Measurements from ENCODE around the gene GPHB5.

Gene GPHB5

DNA sequence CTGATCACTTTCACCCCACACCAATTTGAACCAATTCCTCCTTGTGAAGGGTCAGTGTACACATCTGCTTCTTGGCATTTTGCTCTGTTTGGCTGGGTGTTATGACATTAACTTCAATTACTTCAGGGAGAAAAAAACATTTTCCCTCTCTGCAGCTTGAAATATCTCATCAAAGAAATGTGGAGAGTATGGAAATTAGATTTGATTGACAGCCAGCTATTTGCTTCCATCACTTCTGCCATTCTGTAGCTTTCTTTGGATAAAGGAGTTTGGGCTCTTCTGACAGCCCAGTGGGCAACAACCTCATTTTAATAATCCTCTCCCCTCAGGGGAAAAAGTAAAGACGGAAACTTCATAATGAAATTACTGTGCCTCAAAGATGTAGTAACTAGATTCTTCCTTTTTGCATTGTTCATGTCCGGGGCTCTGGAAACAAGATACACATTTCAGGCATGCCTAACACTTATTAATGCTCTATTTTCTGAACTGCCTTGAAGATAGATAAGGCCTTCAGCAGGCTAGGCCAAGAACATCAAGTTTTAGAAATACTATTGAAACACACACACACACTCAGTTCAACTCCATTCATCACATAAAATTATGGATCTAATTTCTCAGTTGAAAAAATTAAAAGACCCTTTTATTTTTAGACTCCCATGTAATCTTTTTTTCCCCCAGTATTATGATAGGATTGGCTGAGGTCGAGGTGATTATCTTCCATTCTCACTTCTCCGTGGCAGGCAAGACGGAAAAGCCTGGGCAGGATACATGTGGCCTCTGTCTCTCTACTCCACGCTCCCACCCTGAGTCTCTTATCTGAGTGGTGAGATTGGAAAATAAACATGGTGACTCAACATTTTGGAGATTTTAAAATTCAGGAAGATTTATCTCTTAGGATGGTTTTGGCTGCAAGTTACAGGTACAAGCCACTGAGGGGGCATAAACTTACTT, 10.3 kb upstream of the GPHB5 start:
- Histone ChIP-seq H3K4me3 (ENCODE audit: low read length) (no peak overlapping the region), H3K27ac (ENCODE audit: low read length) (no peak overlapping the region), H4K20me1 (ENCODE audit: insufficient read depth, low read length) (no peaks in the 10 kb centered on the region), H3K4me2 (ENCODE audit: low read length) (no peak overlapping the region), H3K4me1 (ENCODE audit: low read length) (no peaks in the 10 kb centered on the region), H3K36me3 (replicated peaks; ENCODE audit: low read depth, low read length) (no peaks in the 10 kb centered on the region), H2AFZ (ENCODE audit: low read depth, low read length) (no peak overlapping the region), H3K9me3 (ENCODE audit: insufficient read depth, low read length) (no peaks in the 10 kb centered on the region), H3K27me3 (ENCODE audit: low read depth, low read length) (no peaks in the 10 kb centered on the region; the same call in 1 of the 2 replicates), H3K79me2 (ENCODE audit: low read length) (no peaks in the 10 kb centered on the region), H3K9ac (ENCODE audit: low read length) (no peak overlapping the region)
- no peak for TF ChIP-seq EZH2phosphoT487 (IDR thresholded peaks at IDR 0.05; ENCODE audit: low read depth)
- TF ChIP-seq, protein P1, sequence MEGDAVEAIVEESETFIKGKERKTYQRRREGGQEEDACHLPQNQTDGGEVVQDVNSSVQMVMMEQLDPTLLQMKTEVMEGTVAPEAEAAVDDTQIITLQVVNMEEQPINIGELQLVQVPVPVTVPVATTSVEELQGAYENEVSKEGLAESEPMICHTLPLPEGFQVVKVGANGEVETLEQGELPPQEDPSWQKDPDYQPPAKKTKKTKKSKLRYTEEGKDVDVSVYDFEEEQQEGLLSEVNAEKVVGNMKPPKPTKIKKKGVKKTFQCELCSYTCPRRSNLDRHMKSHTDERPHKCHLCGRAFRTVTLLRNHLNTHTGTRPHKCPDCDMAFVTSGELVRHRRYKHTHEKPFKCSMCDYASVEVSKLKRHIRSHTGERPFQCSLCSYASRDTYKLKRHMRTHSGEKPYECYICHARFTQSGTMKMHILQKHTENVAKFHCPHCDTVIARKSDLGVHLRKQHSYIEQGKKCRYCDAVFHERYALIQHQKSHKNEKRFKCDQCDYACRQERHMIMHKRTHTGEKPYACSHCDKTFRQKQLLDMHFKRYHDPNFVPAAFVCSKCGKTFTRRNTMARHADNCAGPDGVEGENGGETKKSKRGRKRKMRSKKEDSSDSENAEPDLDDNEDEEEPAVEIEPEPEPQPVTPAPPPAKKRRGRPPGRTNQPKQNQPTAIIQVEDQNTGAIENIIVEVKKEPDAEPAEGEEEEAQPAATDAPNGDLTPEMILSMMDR (IDR thresholded peaks at IDR 0.05; ENCODE audit: low read depth, low read length), result no peak

DNA sequence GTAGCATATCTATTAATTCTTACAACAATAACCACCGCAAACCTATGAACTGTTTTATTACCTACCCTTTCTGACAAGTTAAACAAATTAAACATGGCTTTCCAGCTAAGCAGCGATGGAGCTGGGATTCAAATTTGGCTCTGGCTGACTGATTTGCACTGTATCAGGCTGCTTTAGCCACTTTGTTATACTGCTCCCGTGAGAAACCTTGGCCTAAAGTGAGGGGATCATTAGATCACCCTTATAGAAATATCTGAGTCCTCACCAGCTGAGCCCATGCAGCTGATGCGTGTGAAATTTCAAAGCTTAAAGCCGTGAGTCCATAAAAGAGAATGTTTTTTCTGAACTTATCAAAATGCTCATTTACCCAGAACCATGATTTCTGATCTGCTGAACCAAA, 8.1 kb upstream of the GPHB5 start:
- Histone ChIP-seq H4K20me1 (ENCODE audit: insufficient read depth, low read length) (no peaks in the 10 kb centered on the region), H3K4me1 (ENCODE audit: low read length) (no peaks in the 10 kb centered on the region), H2AFZ (ENCODE audit: low read depth, low read length) (no peak overlapping the region), H3K9ac (ENCODE audit: low read length) (no peak overlapping the region), H3K4me3 (ENCODE audit: low read length) (no peak overlapping the region), H3K4me2 (ENCODE audit: low read length) (no peak overlapping the region), H3K9me3 (ENCODE audit: insufficient read depth, low read length) (no peaks in the 10 kb centered on the region), H3K27me3 (ENCODE audit: low read depth, low read length) (no peaks in the 10 kb centered on the region; the same call in 1 of the 2 replicates), H3K79me2 (ENCODE audit: low read length) (no peaks in the 10 kb centered on the region), H3K36me3 (replicated peaks; ENCODE audit: low read depth, low read length) (no peaks in the 10 kb centered on the region), H3K27ac (ENCODE audit: low read length) (no peak overlapping the region)
- TF ChIP-seq EZH2phosphoT487 (IDR thresholded peaks at IDR 0.05; ENCODE audit: low read depth), result no peak
- TF ChIP-seq, protein P1 (IDR thresholded peaks at IDR 0.05; ENCODE audit: low read depth, low read length), result no peak

DNA sequence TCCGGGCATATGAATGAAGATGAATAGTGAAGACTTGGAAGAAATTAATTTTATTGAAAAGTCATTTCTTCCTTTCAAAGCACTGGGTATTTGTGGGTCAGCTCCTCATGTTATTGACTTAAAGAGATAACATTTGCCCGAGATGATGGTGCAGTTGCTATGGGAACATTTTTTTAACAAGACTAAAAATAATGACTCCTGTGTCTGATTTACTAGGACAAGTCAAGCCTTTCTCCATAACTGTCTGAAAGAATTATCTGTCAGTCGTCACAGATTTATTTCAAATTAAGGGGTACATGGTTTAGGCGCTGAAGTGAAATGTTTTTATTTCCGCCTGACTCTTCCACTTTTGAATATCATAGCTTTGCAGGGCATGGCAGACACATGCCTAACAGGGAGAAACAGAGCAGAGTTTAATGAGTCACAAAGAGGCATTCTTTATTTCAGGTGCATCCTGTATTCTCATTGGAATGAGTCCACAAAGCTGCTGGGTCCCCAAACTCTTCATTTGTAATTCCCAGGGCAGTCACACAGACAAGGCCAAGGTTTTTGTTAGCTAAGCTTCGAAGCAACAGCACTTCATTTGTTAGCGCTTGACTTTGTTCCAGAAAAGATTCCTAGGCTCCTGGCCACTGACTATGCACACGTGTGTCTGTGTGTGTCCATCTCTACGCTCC, 4.3 kb upstream of the GPHB5 start:
- Histone ChIP-seq H3K4me2 (ENCODE audit: low read length) (no peak overlapping the region), H3K79me2 (ENCODE audit: low read length) (no peaks in the 10 kb centered on the region), H4K20me1 (ENCODE audit: insufficient read depth, low read length) (no peaks in the 10 kb centered on the region), H3K27me3 (ENCODE audit: low read depth, low read length) (0 out of 2 replicates have a peak, but pooled peaks cover 5% of the 10 kb centered on the region), H3K27ac (ENCODE audit: low read length) (no peak overlapping the region), H3K4me3 (ENCODE audit: low read length) (no peak overlapping the region), H3K36me3 (replicated peaks; ENCODE audit: low read depth, low read length) (no peaks in the 10 kb centered on the region), H2AFZ (ENCODE audit: low read depth, low read length) (no peak overlapping the region), H3K4me1 (ENCODE audit: low read length) (no peaks in the 10 kb centered on the region), H3K9ac (ENCODE audit: low read length) (no peak overlapping the region), H3K9me3 (ENCODE audit: insufficient read depth, low read length) (no peaks in the 10 kb centered on the region)
- no peak for TF ChIP-seq EZH2phosphoT487 (IDR thresholded peaks at IDR 0.05; ENCODE audit: low read depth)
- TF ChIP-seq, protein P1 (IDR thresholded peaks at IDR 0.05; ENCODE audit: low read depth, low read length), result no peak

DNA sequence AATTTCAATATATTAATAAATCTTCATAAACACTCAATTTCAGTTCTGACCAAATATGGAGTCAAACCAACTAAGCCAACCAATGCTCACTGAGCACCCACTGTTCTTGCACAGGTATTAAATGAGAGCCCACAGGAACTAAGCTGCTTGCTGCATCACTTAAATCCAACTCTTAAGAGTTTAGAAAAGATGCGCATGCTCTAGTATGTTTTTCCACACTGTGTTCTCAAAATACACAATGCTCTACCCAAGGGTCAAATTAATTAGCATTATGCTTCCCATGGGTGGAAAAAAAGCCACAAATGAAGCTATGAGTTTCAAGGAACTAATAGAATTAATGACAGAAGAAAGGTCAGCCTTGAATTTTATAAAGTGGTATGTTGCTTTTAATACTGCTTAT, 3.7 kb upstream of the GPHB5 start:
- TF ChIP-seq, protein P1 (IDR thresholded peaks at IDR 0.05; ENCODE audit: low read depth, low read length), result no peak
- TF ChIP-seq EZH2phosphoT487 (IDR thresholded peaks at IDR 0.05; ENCODE audit: low read depth), result no peak
- Histone ChIP-seq H4K20me1 (ENCODE audit: insufficient read depth, low read length) (no peaks in the 10 kb centered on the region), H3K4me1 (ENCODE audit: low read length) (no peaks in the 10 kb centered on the region), H2AFZ (ENCODE audit: low read depth, low read length) (no peak overlapping the region), H3K36me3 (replicated peaks; ENCODE audit: low read depth, low read length) (no peaks in the 10 kb centered on the region), H3K9me3 (ENCODE audit: insufficient read depth, low read length) (no peaks in the 10 kb centered on the region), H3K27me3 (ENCODE audit: low read depth, low read length) (0 out of 2 replicates have a peak, but pooled peaks cover 5% of the 10 kb centered on the region), H3K27ac (ENCODE audit: low read length) (no peak overlapping the region), H3K9ac (ENCODE audit: low read length) (no peak overlapping the region), H3K4me3 (ENCODE audit: low read length) (no peak overlapping the region), H3K79me2 (ENCODE audit: low read length) (no peaks in the 10 kb centered on the region), H3K4me2 (ENCODE audit: low read length) (no peak overlapping the region)

Measured in OCI-LY3 (cell line).